HUES6 (cell line): ENCODE data around the gene ADPRM.

ENCODE experiments used
- H3K27ac ChIP-seq: 2 replicates; pipeline ENCODE4 v1.7.0; 2013; ENCODE audit warnings: low read depth, mild to moderate bottlenecking, low read length, inconsistent platforms
- H3K27me3 ChIP-seq: 2 replicates; pipeline ENCODE4 v1.6.1; 2013; ENCODE audit warnings: low read length; ENCODE audit not compliant: control insufficient read depth, insufficient read depth
- H3K36me3 ChIP-seq: 2 replicates; pipeline ENCODE4 v1.6.1; 2013; ENCODE audit warnings: low read length; ENCODE audit not compliant: control insufficient read depth, insufficient read depth
- H3K4me1 ChIP-seq: 2 replicates; pipeline ENCODE4 v1.6.1; 2013; ENCODE audit warnings: low read length; ENCODE audit not compliant: control insufficient read depth, insufficient read depth
- H3K4me3 ChIP-seq: 2 replicates; pipeline ENCODE4 v1.5.1; 2013; ENCODE audit warnings: low read depth, low read length
- H3K9ac ChIP-seq: one replicate; pipeline ENCODE4 v1.6.1; 2013; ENCODE audit warnings: mild to moderate bottlenecking, low read length
- H3K9me3 ChIP-seq: 2 replicates; pipeline ENCODE4 v1.6.1; 2013; ENCODE audit warnings: low read depth, low read length; ENCODE audit not compliant: control insufficient read depth, insufficient read depth

Gene ADPRM

DNA sequence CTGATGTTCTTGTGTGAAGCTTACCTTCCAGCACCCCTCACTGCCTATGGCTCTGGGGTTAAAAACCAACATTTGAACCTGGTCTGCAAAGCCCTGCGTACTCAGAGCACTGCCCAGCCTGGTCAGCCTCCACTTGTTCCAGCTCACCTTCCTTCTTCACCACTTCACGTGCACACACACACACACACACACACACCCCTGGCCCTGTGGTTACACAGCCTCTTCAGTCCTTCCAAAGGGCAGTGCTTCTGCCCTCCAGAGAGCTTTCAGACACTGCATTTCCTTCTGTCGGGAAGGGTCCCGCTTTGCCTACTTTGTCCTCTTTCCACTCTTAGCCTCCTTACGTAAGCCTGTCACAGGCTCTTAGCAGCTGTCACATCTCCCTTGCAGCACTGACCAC is 42.0 kb downstream of the ADPRM start:
- H3K4me1 ChIP-seq, result peaks cover 2% of the 10 kb centered on the region; the same call in 1 of the 2 replicates
- 0 out of 2 replicates have a peak, but pooled peaks cover 2% of the 10 kb centered on the region for H3K27me3 ChIP-seq
- H3K4me3 ChIP-seq, result no peak overlapping the region
- H3K9me3 ChIP-seq, result no peaks in the 10 kb centered on the region
- H3K27ac ChIP-seq, result no peak overlapping the region
- no peaks in the 10 kb centered on the region for H3K36me3 ChIP-seq
- no peak overlapping the region for H3K9ac ChIP-seq

DNA sequence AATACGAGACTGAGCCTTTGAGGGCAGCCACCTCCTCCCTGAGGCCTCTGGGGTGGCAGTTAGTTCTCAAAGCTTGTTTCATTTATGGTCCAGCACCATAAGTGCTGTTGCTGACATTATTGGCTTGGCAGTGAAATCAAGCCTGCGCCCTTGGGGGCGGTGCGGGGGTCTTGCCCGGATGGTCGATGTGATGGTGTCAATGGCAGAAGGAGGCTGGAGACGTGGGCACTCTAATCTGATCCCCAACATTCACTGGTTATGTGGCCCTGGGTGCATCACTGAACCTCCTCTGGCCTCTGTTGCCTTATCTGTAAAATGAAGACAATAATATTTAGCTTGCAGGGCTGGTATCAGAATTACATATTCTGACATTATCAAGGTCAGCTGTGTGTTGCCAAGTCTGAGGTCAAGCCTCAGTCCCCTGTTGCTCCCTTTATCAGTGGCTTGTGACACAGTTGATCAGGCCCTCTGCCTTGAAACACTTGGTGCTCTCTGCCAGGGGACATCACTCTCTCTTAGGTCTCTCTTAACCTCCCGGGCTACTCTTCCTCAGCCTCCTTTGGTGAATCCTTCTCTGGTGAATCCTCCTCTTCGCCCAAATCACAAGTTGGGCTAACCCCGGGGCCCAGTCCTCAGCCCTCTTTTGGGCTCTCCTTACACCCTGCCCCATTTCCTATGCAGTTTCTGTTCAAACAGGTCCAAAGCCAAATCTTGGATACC is 44.2 kb downstream of the ADPRM start:
- Histone ChIP-seq H3K9ac (no peak overlapping the region), H3K27ac (no peak overlapping the region), H3K36me3 (no peaks in the 10 kb centered on the region), H3K27me3 (0 out of 2 replicates have a peak, but pooled peaks cover 2% of the 10 kb centered on the region), H3K4me1 (peaks cover 2% of the 10 kb centered on the region; the same call in 1 of the 2 replicates), H3K9me3 (no peaks in the 10 kb centered on the region), H3K4me3 (no peak overlapping the region)

DNA sequence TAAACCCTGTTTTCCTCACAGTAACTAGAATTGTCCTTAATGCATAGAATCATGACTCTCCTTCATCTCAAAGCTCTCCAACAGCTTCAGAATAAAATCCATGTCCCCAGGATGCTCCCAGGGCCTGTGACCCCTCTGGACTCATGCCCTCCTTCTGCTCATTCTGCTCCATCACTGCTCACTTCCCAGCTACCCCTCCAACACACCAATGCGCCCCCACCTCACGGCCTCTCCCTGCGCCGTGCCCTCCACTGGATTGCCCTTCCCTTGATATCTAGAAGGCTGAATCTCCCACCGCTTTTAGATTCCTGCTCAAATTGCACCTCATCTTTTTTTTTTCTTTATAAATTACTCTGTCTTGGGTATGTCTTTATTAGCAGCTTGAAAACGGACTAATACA is 45.0 kb downstream of the ADPRM start:
- Histone ChIP-seq H3K9me3 (no peaks in the 10 kb centered on the region), H3K36me3 (no peaks in the 10 kb centered on the region), H3K27ac (no peak overlapping the region), H3K4me1 (peaks cover 2% of the 10 kb centered on the region; the same call in 1 of the 2 replicates), H3K9ac (no peak overlapping the region), H3K27me3 (0 out of 2 replicates have a peak, but pooled peaks cover 2% of the 10 kb centered on the region), H3K4me3 (no peak overlapping the region)

DNA sequence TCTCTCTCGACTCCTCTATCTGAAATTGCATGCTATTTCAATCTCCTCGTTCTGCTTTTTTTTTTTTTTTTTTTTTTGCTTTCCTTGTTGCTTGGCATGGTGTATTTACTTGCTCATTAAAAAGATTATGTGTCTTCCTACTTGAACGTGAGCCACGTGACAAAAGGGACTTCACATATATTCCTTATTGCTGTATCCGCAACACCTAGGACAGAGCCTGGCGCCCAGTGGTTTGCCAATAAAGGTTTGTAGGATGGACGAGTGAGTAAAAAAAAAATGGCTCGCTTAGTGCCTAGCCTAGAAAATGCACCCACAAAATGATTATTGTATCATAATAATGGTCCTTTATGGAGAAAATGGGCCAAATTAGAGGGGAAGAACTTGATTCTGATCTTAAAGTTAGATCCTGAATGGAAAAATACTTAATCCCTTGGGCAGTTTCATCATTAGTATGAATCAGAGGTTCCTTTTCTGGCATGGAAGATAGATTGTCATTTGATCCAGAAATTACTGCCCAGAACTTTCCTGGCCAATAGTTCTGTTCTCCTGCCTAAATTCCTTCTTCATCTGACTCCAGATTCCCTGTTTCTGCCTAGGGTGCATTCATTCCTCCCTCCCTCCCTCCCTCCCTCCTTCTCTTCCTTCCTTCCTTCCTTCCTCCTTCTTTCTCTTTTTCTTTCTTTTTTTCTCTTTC is 46.1 kb downstream of the ADPRM start:
- H3K27me3 ChIP-seq, result 0 out of 2 replicates have a peak, but pooled peaks cover 2% of the 10 kb centered on the region
- H3K9ac ChIP-seq, result no peak overlapping the region
- no peak overlapping the region for H3K27ac ChIP-seq
- no peaks in the 10 kb centered on the region for H3K9me3 ChIP-seq
- H3K36me3 ChIP-seq, result no peaks in the 10 kb centered on the region
- peaks cover 5% of the 10 kb centered on the region for H3K4me1 ChIP-seq
- no peak overlapping the region for H3K4me3 ChIP-seq

DNA sequence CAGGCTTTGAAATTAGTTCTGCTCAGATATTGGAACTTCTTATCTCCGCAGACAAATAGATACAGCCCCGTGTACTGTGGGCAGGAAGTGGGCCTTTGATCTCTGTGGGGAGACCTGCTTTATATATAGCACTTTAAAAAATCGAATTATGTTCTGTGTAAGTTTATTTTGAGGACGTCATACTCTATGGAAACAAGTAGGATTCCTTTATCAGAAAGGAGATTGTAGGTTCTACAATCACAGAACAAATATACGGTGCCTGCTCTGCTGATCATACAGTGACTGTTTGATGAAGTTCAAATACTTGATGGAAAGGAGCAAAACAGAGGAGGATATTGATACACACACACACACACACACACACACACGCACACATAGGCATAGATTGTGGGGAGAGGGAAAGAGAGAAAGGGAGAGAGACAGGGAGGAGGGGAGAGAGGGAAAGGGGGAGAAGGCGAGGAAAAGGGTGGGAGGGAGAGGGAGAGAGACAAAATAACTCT is 47.2 kb downstream of the ADPRM start:
- H3K9ac ChIP-seq, result no peak overlapping the region
- peaks cover 12% of the 10 kb centered on the region for H3K4me1 ChIP-seq
- H3K27ac ChIP-seq, result no peak overlapping the region
- H3K9me3 ChIP-seq, result no peaks in the 10 kb centered on the region
- H3K27me3 ChIP-seq, result 0 out of 2 replicates have a peak, but pooled peaks cover 1% of the 10 kb centered on the region
- H3K36me3 ChIP-seq, result no peaks in the 10 kb centered on the region
- H3K4me3 ChIP-seq, result no peak overlapping the region

DNA sequence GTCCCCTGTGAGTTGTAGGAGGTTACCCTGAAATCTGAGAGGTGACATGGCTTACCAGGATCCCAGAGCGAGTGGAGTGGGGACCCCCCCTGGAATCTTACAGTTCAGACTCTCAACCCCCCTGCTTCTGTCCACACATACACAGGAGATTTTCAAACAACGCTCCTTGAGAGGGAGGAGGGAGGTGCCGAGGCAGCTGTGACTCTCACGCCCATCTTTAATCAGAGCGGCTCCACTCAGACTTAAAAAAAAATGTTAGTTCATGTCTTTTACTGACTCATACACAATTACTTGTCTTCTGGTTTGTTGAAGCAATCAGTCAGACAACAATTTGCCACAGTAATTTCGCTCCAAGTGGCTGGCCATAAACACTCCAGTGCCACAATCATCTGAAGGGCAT is 47.8 kb downstream of the ADPRM start:
- Histone ChIP-seq H3K9me3 (no peaks in the 10 kb centered on the region), H3K36me3 (no peaks in the 10 kb centered on the region), H3K27me3 (no peaks in the 10 kb centered on the region), H3K4me1 (peaks cover 12% of the 10 kb centered on the region), H3K4me3 (no peak overlapping the region), H3K27ac (no peak overlapping the region), H3K9ac (no peak overlapping the region)

DNA sequence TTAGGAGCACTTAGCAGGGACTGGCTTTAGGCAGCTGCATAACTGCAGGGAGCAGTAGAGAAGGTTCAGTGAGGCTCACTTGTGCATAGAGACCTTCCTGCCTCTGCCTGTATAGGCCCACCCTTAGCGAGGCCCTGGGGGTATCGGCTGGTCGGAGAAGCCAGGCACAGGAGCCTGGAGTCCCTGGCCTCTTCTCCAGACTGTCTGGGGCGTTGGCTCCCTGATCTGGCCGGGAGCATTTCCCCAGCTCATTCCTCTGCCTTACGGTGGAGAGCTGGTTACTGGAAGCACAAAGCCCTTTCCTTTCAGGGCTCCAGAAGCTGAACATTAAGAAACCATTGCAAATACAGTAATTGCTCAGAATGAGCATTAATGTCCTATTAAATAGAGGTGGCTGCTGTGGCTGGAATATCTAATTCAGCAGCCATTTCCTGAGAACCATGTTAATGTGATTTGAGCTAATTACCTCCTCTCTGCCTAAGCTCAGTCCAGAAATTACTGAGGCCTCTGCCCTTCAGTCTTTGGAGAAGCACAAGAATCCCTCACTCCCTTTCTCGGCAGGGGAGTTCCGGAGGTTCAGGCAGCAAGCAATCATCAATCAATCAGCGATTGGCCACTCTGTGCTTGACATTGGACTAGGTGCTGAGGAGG is 51.3 kb downstream of the ADPRM start:
- Histone ChIP-seq H3K4me1 (peaks cover 12% of the 10 kb centered on the region), H3K9ac (no peak overlapping the region), H3K9me3 (no peaks in the 10 kb centered on the region), H3K27ac (no peak overlapping the region), H3K36me3 (no peaks in the 10 kb centered on the region), H3K4me3 (no peak overlapping the region), H3K27me3 (no peaks in the 10 kb centered on the region)

DNA sequence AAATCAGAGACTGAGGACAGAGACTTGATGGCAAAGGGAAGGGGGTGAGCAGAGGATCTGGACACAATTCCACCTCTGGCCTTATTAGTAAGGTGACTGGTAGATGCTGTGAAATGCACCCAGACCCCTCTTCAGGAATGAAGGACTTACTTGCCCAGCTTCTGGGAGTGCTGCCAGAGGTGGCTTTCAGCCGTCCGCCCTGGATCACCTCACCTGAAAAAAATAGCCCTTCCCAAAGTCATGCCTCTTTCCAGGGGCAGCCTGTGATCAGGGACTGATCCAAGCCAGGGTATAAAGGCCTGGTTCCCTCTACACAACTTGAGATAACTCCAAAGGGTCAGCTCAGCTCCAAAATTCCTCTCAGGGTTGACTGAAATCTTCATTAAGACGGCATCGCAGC is 52.8 kb downstream of the ADPRM start:
- Histone ChIP-seq H3K9ac (no peak overlapping the region), H3K36me3 (no peaks in the 10 kb centered on the region), H3K9me3 (no peaks in the 10 kb centered on the region), H3K4me3 (no peak overlapping the region), H3K27ac (no peak overlapping the region), H3K4me1 (peaks cover 17% of the 10 kb centered on the region), H3K27me3 (no peaks in the 10 kb centered on the region)

DNA sequence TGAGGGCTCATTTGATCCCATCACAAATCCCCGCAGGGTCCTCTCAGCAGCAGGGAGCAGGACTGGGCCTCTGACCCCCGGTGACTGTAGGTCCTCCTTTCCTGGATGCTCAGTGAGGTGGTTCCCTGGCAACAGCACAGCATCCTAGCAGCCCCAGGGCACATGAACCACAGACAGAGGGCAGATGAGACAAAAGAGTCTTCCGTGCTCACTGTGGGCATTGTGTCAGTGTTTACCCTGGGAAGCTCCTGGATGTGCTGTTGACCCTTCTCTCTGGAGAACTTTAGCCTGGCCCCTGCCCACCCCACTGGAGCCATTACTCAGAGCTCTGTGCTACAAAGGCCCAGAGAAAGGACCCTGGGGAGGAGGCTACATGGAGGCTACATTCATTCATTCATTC is 54.2 kb downstream of the ADPRM start:
- Histone ChIP-seq H3K27ac (no peak overlapping the region), H3K4me1 (peaks cover 31% of the 10 kb centered on the region), H3K36me3 (no peaks in the 10 kb centered on the region), H3K27me3 (no peaks in the 10 kb centered on the region), H3K9ac (no peak overlapping the region), H3K9me3 (no peaks in the 10 kb centered on the region), H3K4me3 (no peak overlapping the region)

DNA sequence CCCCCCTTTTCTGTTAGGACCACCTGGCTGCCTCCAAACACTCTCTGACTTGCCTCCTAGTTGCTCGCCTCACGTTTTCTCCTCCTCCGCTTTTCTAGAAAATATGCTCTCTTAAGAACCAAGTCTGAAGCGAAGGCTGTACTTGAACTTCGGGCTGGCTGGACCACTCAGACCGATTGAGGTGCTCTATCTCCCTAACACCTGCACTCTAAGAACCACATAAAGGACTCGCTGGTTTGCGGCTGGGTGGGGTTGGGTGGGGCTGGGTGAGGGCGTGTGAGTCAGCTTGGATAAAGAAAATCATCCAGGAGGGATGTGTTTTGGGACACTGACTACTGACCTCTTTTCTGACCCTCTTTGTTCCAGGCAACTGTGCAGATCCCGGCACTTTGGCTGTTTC is 55.3 kb downstream of the ADPRM start:
- no peaks in the 10 kb centered on the region for H3K36me3 ChIP-seq
- H3K4me1 ChIP-seq, result peaks cover 41% of the 10 kb centered on the region
- H3K27ac ChIP-seq, result no peak overlapping the region
- H3K9me3 ChIP-seq, result no peaks in the 10 kb centered on the region
- H3K27me3 ChIP-seq, result no peaks in the 10 kb centered on the region
- no peak overlapping the region for H3K4me3 ChIP-seq
- no peak overlapping the region for H3K9ac ChIP-seq

DNA sequence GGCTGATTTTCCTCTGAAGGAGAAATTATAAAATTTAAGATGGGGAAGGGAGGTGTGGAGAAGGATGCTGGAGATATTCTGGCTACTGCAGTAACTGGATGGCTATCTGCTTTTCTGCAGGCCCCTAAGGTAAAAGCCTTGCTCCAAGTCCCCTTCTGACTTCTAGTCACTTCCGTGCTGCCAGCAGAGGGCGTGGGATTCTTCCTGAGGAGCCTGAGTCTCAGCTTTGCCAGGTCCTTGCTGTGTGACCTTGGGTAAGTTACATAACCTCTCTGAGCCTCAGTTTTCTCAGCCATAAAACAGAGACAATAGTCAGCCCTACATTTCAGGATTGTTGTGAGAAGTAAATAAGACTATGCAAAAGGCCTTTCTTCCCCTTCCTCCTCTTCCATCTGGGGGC is 56.7 kb downstream of the ADPRM start:
- H3K4me3 ChIP-seq, result no peak overlapping the region; the same call in 1 of the 2 replicates
- H3K27ac ChIP-seq, result no peak overlapping the region
- peaks cover 35% of the 10 kb centered on the region for H3K4me1 ChIP-seq
- H3K27me3 ChIP-seq, result no peaks in the 10 kb centered on the region
- no peak overlapping the region for H3K9ac ChIP-seq
- no peaks in the 10 kb centered on the region for H3K36me3 ChIP-seq
- no peaks in the 10 kb centered on the region for H3K9me3 ChIP-seq
